ENCODE results near the gene THEM5. TPM values are rescaled to one million over a fixed set of nuclear protein-coding genes. Genes with fewer than 3 reads are reported as not detected.

Gene THEM5
- total RNA-seq, 6 experiments from 2014 or later, result not detected

DNA sequence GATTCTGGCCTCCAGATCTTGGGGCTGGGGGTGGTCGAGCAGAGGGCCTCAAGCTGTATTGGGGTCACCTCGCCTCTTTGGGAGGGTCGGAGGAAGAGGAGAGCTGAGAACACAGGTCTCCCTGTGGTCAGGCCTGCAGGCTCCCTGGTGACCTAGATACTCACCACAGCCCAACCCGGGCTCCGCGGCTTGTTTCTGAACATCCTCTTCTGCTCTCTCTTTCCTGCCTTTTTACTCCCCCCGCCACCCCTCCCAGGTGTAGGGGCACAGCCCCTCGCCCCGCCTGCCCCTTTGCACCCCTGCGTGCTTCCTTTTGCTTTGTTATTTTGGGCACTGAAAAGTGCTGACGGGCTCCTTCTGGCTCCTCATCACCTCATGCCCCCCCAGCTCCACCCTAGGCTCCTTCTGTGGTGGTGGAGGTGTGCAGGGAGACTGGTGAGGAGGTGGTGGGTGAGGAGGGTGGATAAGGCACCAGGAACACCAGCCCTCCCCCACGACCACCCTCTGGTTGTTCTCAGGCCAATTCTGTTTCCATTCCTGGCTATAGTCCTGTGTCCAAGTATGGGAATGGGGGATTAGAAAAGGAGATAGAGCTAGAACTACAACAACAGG is 37.7 kb downstream of the THEM5 start:
- intact Hi-C loops (cut with DNase I), result no loop called here
- Histone ChIP-seq H3K4me1 (peaks cover 3 to 24% (median 14%) of the 10 kb centered on the region in 4 donors), H3K4me3 (no peak overlapping the region), H3K9me3 (no peaks in the 10 kb centered on the region), H3K27ac (no peak overlapping the region), H3K36me3 (peaks cover 0 to 39% (median 19%) of the 10 kb centered on the region in 4 donors), H3K27me3 (no peaks in the 10 kb centered on the region)
- ATAC-seq (no peak), DNase-seq (peak in 1 of 3 donors; percentile 46)
- 52% methylated on average over 6 of the region's 12 CpGs for WGBS (ENCODE audit: insufficient coverage, low coverage, low lambda C conversion rate, missing lambda C conversion rate)
- TF ChIP-seq POLR2A (IDR thresholded peaks at IDR 0.05) (no peak), CTCF (IDR thresholded peaks at IDR 0.05) (no peak)

- Histone ChIP-seq H3K4me3 (no peak overlapping the region), H3K27me3 (no peaks in the 10 kb centered on the region), H3K27ac (no peak overlapping the region), H3K9me3 (no peaks in the 10 kb centered on the region), H3K4me1 (peaks cover 0 to 17% (median 10%) of the 10 kb centered on the region in 4 donors), H3K36me3 (peaks cover 0 to 43% (median 19%) of the 10 kb centered on the region in 4 donors)
- intact Hi-C loops (cut with DNase I), result no loop called here
- peak in 1 of 3 donors; percentile 39 for DNase-seq
- ATAC-seq, result no peak
- TF ChIP-seq POLR2A (IDR thresholded peaks at IDR 0.05) (no peak), CTCF (IDR thresholded peaks at IDR 0.05) (no peak)
- WGBS (ENCODE audit: insufficient coverage, low coverage, low lambda C conversion rate, missing lambda C conversion rate), result 40% methylated on average over 1 of the region's 8 CpGs
Measured at GRCh38 chr1:151814971-151815545, 38.5 kb downstream of the THEM5 start.

DNA sequence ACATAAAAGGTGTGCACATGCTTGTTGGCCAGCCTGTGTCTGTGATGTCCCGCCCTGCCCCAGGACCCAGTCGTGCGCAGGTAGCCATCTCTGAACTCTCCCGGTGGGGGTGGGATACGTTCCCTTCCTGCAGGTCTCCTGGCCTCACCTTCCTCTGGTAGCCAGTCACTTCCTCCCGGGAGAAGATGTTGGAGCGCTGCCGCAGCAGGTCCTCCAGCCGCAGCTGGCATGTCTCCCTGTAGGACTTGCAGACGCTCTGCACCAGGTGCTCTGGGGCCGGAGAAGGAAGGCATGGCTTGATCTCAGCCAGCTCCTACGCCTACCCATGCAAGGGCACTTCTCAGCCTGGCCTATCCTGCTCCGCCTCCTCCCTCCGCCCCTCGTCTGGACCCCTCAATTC is 39.1 kb downstream of the THEM5 start:
- no peaks in the 10 kb centered on the region for H3K27me3 ChIP-seq
- intact Hi-C loops (cut with DNase I), result no loop called here
- ATAC-seq (peak in 1 of 4 donors; percentile 8), DNase-seq (peak in 1 of 3 donors; percentile 32)
- H3K4me3 ChIP-seq, result no peak overlapping the region
- no peak overlapping the region for H3K27ac ChIP-seq
- H3K36me3 ChIP-seq, result peaks cover 0 to 44% (median 22%) of the 10 kb centered on the region in 4 donors
- peaks cover 0 to 11% (median 7%) of the 10 kb centered on the region in 4 donors for H3K4me1 ChIP-seq
- no peaks in the 10 kb centered on the region for H3K9me3 ChIP-seq
- 93% methylated on average over 5 of the region's 15 CpGs for WGBS (ENCODE audit: insufficient coverage, low coverage, low lambda C conversion rate, missing lambda C conversion rate)
- TF ChIP-seq POLR2A (IDR thresholded peaks at IDR 0.05) (no peak), CTCF (IDR thresholded peaks at IDR 0.05) (no peak)

- WGBS (ENCODE audit: insufficient coverage, low coverage, low lambda C conversion rate, missing lambda C conversion rate), result 79% methylated on average over 5 of the region's 12 CpGs
- peak in 1 of 3 donors; percentile 37 for DNase-seq
Measured at GRCh38 chr1:151813271-151813977, 40.1 kb downstream of the THEM5 start.

More at GRCh38 chr1:151813271-151813977, 40.1 kb downstream of the THEM5 start:
- Histone ChIP-seq H3K4me1 (peaks cover 0 to under 1% (median under 1%) of the 10 kb centered on the region in 4 donors), H3K27me3 (no peaks in the 10 kb centered on the region), H3K4me3 (no peak overlapping the region), H3K36me3 (peaks cover 0 to 50% (median 23%) of the 10 kb centered on the region in 4 donors), H3K27ac (no peak overlapping the region), H3K9me3 (no peaks in the 10 kb centered on the region)
- intact Hi-C loops (cut with DNase I), result no loop called here
- TF ChIP-seq CTCF (IDR thresholded peaks at IDR 0.05) (no peak), POLR2A (IDR thresholded peaks at IDR 0.05) (no peak)
- ATAC-seq, result peak in 1 of 4 donors; percentile 1

Data from right lobe of liver (tissue), 6 donors.